ENCODE measurements around the gene KRTAP10-7.
"Not testable (repeated sequence)": the region's sequence is repeated elsewhere in the genome, so short reads cannot be mapped to it uniquely, and the experiment has no call there.

KRTAP10-7 gene

GRCh38 chr21:44600118-44600978, at the start of gene KRTAP10-7:
KRTAP10-7 (plus strand) TSS chr21:44600597; CDS start chr21:44600622, 25 bp downstream.
- DNase-seq, result not testable (repeated sequence)

- DNase-seq, result peak in 1 of 2 experiments; percentile 34
Observed at GRCh38 chr21:44550807-44551206, 49.6 kb upstream of the KRTAP10-7 start.

GRCh38 chr21:44551340-44551961, 48.9 kb upstream of the KRTAP10-7 start, which contains the start of gene KRTAP10-2:
KRTAP10-2 (minus strand) TSS chr21:44551505; CDS start chr21:44551458, 47 bp downstream.
- peak in 1 of 2 experiments; percentile 28 for DNase-seq

- DNase-seq, result no peak
Observed at GRCh38 chr21:44552136-44552535, 48.3 kb upstream of the KRTAP10-7 start.

GRCh38 chr21:44552681-44553080, 47.7 kb upstream of the KRTAP10-7 start:
- DNase-seq, result no peak

- DNase-seq, result no peak
Observed at GRCh38 chr21:44555200-44555875, 45.1 kb upstream of the KRTAP10-7 start.

- DNase-seq, result peak; percentile 29 to 68
Observed at GRCh38 chr21:44556879-44557278, 43.5 kb upstream of the KRTAP10-7 start.

GRCh38 chr21:44557491-44558328, 42.7 kb upstream of the KRTAP10-7 start:
- no peak for DNase-seq

- DNase-seq, result not testable (repeated sequence)
Observed at GRCh38 chr21:44558329-44558675, 42.1 kb upstream of the KRTAP10-7 start.

- DNase-seq, result no peak
Observed at GRCh38 chr21:44558695-44559094, 41.7 kb upstream of the KRTAP10-7 start, which contains the start of gene KRTAP10-3. KRTAP10-3 (minus strand) TSS chr21:44558795; CDS start chr21:44558715, 80 bp downstream.

GRCh38 chr21:44564099-44564498, 36.3 kb upstream of the KRTAP10-7 start:
- DNase-seq, result no peak

GRCh38 chr21:44564886-44565598, 35.4 kb upstream of the KRTAP10-7 start:
- no peak for DNase-seq

GRCh38 chr21:44566403-44566802, 34.0 kb upstream of the KRTAP10-7 start:
- DNase-seq, result no peak

- DNase-seq, result no peak
Observed at GRCh38 chr21:44567481-44568171, 32.8 kb upstream of the KRTAP10-7 start.

GRCh38 chr21:44568261-44568660, 32.1 kb upstream of the KRTAP10-7 start:
- no peak for DNase-seq

- no peak for DNase-seq
Observed at GRCh38 chr21:44568667-44569556, 31.5 kb upstream of the KRTAP10-7 start.

GRCh38 chr21:44569861-44570517, 30.4 kb upstream of the KRTAP10-7 start:
- DNase-seq, result no peak

- DNase-seq, result no peak
Observed at GRCh38 chr21:44571296-44571695, 29.1 kb upstream of the KRTAP10-7 start.
